Lower leg skin (tissue), 3 donors: ENCODE data around the gene FAM107A.

Experiments used
- POLR2A ChIP-seq, 2 donors: fragments of 450-650 bp; IDR thresholded peaks; one replicate each; pipeline ENCODE4 v1.6.1; 2016 to 2017; ENCODE audit warnings: antibody characterized with exemption in 2 of 2, mild to moderate bottlenecking in 1 of 2, moderate library complexity in 1 of 2
- TF ChIP-seq, protein P1 (sequence below), 3 donors: fragments of 450-650 bp; IDR thresholded peaks; one replicate each; pipeline ENCODE4 v1.5.1; 2016; ENCODE audit warnings: antibody characterized with exemption in 3 of 3, mild to moderate bottlenecking in 3 of 3, moderate library complexity in 2 of 3

DNA sequence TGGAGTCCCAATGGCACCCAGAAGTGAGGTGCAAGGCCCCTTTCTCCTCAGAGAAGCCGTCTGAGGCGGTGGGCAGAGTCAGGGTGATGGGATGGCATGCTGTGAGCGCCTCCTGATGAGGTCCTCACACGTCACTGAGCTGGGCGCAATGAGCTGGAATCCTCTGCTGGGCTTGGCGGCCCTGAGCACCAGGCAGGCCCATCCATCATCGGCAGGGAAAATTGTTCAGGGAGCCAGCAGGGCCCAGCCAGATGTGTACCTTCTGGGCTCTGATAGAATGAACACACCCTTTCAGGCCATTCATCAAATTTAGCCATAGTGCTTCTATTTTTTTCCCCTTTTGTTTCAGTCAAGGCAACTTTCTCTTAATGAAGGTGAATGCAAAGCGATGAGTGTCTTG lies 45.7 kb upstream of the FAM107A start:
- TF ChIP-seq, protein P1, sequence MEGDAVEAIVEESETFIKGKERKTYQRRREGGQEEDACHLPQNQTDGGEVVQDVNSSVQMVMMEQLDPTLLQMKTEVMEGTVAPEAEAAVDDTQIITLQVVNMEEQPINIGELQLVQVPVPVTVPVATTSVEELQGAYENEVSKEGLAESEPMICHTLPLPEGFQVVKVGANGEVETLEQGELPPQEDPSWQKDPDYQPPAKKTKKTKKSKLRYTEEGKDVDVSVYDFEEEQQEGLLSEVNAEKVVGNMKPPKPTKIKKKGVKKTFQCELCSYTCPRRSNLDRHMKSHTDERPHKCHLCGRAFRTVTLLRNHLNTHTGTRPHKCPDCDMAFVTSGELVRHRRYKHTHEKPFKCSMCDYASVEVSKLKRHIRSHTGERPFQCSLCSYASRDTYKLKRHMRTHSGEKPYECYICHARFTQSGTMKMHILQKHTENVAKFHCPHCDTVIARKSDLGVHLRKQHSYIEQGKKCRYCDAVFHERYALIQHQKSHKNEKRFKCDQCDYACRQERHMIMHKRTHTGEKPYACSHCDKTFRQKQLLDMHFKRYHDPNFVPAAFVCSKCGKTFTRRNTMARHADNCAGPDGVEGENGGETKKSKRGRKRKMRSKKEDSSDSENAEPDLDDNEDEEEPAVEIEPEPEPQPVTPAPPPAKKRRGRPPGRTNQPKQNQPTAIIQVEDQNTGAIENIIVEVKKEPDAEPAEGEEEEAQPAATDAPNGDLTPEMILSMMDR (IDR thresholded peaks at IDR 0.05): no peak
- no peak for TF ChIP-seq POLR2A (IDR thresholded peaks at IDR 0.05)
